Urinary bladder (tissue), 4 donors: Measurements from ENCODE around the gene ERBB3. TPM values are rescaled to one million over a fixed set of nuclear protein-coding genes. Genes with fewer than 3 reads are reported as not detected.

ENCODE experiments used
- DNase-seq: peaks from one replicate; pipeline ENCODE4 v3.0.0-alpha.2; 2015; ENCODE audit errors: extremely low spot score
- H3K27ac ChIP-seq: one replicate; pipeline ENCODE4 v1.5.1; 2013; ENCODE audit warnings: low read depth, mild to moderate bottlenecking, moderate library complexity
- H3K36me3 ChIP-seq: one replicate; pipeline ENCODE4 v1.6.1; 2013; ENCODE audit warnings: mild to moderate bottlenecking, moderate library complexity; ENCODE audit not compliant: insufficient read depth
- H3K4me1 ChIP-seq: one replicate; pipeline ENCODE4 v1.6.1; 2013; ENCODE audit warnings: mild to moderate bottlenecking, moderate library complexity; ENCODE audit not compliant: insufficient read depth
- H3K4me3 ChIP-seq: one replicate; pipeline ENCODE4 v1.5.1; 2013; ENCODE audit warnings: low read depth, low read length
- WGBS: extraction: QIAGEN DNeasy Blood & Tissue Kit; methylation state at CpG from one replicate; pipeline ENCODE4 v1.1.7; 2013; 5-methylcytosine and 5-hydroxymethylcytosine counted together
- polyA plus RNA-seq: library from polyadenylated mRNA; stranded (reverse); fragments of 200-250 nt; gene quantifications from one replicate; pipeline ENCODE4 v1.2.3, GENCODE V29; 2013
- total RNA-seq: library from RNA; depleted of rRNA; stranded (reverse); fragments of >200 nt; gene quantifications from one replicate; pipeline ENCODE4 v1.2.3, GENCODE V29; 2014
- donor health status: healthy with polysubstance abuse.
- donor health status: healthy.

Gene ERBB3
- total and polyA plus RNA-seq, 2 donors, result 11.4 to 34.4 TPM

DNA sequence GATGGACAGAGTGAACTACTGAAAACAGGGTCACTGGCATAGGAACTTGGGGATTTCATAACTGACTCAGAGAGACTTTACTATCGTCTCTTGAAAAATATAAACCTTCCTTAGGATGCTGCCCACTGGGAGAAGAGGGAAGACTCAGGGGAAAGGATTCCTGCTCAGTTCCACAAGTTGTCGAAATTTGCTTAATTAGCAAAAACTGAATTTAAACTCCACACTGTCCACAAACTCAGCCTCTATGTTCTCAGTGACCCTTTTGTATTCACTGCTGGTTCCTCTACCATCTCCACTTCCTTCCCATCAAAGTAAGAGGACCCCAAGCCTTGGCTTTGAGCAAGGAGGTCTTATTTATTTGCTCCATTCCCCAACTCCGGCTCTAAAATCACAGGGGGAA lies 65.3 kb downstream of the ERBB3 start:
- Histone ChIP-seq H3K4me1 (peaks cover 3% of the 10 kb centered on the region), H3K36me3 (no peaks in the 10 kb centered on the region), H3K4me3 (no peak overlapping the region), H3K27ac (no peak overlapping the region)
- 84% methylated on average over 3 of the region's 3 CpGs for WGBS
- no peak for DNase-seq

DNA sequence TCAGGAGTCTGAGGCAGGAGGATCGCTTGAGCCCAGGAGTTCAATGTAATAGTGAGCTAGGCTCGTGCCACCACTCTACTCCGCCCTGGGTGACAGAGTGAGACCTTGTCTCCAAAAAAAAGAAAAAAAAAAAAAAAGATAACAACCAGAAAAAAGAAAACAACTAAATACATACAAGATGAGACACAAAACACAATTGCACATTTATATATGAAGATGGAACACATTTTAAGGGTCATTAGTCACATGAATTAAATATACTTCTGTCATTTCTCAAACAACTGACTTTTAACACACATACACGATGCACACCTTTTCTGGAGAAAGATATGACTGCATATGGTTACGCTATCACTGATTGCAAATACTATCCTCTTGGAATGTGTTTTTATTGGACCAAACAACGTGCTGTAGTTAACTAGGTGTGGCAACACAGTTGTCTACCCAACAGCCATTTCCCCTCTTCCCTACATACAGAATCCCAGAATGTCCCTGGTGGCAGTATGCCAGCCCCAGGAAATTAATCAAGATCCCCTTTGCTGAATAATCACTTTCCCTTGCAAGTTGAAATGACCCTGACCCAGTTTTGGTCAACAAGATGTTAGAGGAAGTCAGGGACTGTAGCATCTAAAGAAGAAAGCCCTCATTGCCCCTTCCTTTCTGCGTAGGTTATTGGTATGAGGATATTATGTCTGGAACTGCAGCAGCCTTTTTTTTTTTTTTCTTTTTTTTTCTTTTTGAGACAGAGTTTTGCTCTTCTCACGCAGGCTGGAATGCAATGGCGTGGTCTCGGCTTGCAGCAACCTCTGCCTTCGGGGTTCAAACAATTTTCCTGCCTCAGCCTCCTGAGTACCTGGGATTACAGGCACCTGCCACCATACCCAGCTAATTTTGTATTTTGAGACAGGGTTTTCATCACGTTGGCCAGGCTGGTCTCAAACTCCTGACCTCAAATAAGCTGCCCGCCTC lies 66.8 kb downstream of the ERBB3 start:
- H3K27ac ChIP-seq, result no peak overlapping the region
- no peaks in the 10 kb centered on the region for H3K36me3 ChIP-seq
- peaks cover 3% of the 10 kb centered on the region for H3K4me1 ChIP-seq
- no peak overlapping the region for H3K4me3 ChIP-seq
- no peak for DNase-seq
- WGBS, result 51% methylated on average over 13 of the region's 13 CpGs

DNA sequence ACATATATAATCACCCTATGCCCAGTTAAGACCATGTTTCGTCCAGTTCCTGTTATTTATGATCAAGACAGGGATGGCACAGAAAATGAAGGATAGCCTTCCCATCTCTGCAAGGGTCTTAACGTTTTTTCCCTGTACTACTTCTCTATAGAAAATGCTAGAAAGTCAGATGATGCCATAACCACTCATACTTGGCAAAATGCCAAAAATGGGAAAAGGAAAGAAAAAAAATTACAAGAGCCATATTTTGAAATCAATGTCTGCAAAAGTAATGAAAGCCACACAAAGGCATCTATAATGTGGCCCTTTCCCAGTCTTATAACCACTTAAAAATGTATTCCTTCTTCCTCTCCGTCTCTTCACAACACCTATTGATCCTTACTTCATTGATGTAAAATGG lies 70.6 kb downstream of the ERBB3 start:
- no peaks in the 10 kb centered on the region for H3K36me3 ChIP-seq
- WGBS, result 67% methylated on average over 3 of the region's 3 CpGs
- no peak overlapping the region for H3K27ac ChIP-seq
- H3K4me1 ChIP-seq, result peaks cover 4% of the 10 kb centered on the region
- DNase-seq, result no peak
- no peak overlapping the region for H3K4me3 ChIP-seq

DNA sequence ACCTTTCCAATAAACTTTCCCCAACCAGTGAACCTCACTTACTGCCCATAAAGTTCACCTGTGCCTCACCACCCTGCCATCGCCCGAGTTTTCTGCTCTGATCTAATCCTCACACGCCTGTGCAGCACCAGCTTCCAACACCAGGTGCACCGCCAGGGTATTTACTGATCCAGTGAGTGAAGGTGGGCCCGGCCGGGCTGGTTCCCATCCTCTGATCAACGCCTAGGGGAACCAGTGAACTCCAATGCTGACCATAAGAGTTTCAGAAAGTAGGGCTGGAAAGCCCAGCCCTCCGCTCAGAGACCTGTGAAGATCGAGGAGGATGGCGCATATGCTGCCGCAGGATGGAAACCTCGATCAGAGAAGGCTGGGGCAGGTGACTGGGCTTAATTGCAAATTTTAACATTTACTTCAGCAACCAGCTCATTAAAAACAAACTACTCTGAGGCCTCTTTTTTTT lies 71.7 kb downstream of the ERBB3 start:
- Histone ChIP-seq H3K27ac (peak overlapping the region; percentile 85), H3K36me3 (no peaks in the 10 kb centered on the region), H3K4me1 (peaks cover 3% of the 10 kb centered on the region), H3K4me3 (peak overlapping the region; percentile 52)
- DNase-seq, result no peak
- 9% methylated on average over 12 of the region's 12 CpGs for WGBS

DNA sequence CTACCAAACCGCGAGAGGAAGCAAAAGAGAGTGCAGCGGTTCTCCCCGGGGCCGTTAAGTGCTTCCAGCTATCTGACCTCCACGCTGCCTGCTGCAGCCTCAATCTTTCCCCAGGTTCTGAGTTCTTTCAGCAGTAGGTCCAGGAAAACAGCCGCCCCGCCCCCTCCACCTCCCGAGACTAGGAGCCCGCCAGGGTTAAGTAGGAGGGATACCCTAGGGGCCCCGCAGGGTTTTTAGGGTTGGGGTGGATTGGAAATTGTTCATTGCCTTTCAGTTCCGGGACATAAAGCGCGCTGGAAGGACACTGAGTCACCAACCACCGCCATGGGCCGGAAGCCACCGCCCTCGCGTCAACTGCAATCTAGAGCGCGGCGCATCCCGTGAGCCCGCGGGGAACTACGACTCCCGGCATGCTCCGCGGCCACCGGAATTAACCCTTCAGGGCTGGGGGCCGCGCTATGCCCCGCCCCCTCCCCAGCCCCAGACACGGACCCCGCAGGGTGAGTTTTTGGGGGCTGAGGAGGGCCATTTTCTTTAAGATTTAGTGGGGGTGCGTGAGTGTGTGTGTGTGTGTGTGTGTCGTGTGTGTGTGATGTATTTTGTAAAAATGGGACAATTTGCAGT lies 72.3 kb downstream of the ERBB3 start, which contains the start of gene MYL6B:
TSS of gene MYL6B (plus strand) at position 456 of the 624 bp plus-strand sequence. CDS start 1,332 bp downstream, outside the sequence.
- WGBS, result under 1% methylated on average over 37 of the region's 37 CpGs
- H3K4me3 ChIP-seq, result peak within 1 kb of the TSS; percentile 52
- peak; percentile 87 for DNase-seq
- H3K27ac ChIP-seq, result peak within 1 kb of the TSS; percentile 85
- H3K36me3 ChIP-seq, result no peaks in the 10 kb centered on the region
- H3K4me1 ChIP-seq, result peaks cover 1% of the 10 kb centered on the region

Other genes starting within 250 kb of the ERBB3 start
- 4.3 TPM for gene MMP19, start 237.2 kb upstream of the ERBB3 start, total RNA-seq
- gene MMP19, start 237.2 kb upstream of the ERBB3 start, polyA plus RNA-seq, result 21.8 TPM
- 20.1 TPM for gene PYM1, start 152.3 kb upstream of the ERBB3 start, total RNA-seq
- 31.1 TPM for gene PYM1, start 152.3 kb upstream of the ERBB3 start, polyA plus RNA-seq
- gene DGKA, start 149.0 kb upstream of the ERBB3 start, total RNA-seq, result 33.6 TPM
- 31.7 TPM for gene DGKA, start 149.0 kb upstream of the ERBB3 start, polyA plus RNA-seq
- 1.5 TPM for gene PMEL, start 114.1 kb upstream of the ERBB3 start, total RNA-seq
- gene PMEL, start 114.1 kb upstream of the ERBB3 start, polyA plus RNA-seq, result 0.89 TPM
- gene CDK2, start 113.3 kb upstream of the ERBB3 start, total RNA-seq, result 32.3 TPM
- gene CDK2, start 113.3 kb upstream of the ERBB3 start, polyA plus RNA-seq, result 33.6 TPM
- gene RAB5B, start 106.1 kb upstream of the ERBB3 start, total RNA-seq, result 57.5 TPM
- gene RAB5B, start 106.1 kb upstream of the ERBB3 start, polyA plus RNA-seq, result 114 TPM
- gene SUOX, start 82.9 kb upstream of the ERBB3 start, total RNA-seq, result 14.4 TPM
- 31.3 TPM for gene SUOX, start 82.9 kb upstream of the ERBB3 start, polyA plus RNA-seq
- 4.8 TPM for gene IKZF4, start 59.1 kb upstream of the ERBB3 start, total RNA-seq
- gene IKZF4, start 59.1 kb upstream of the ERBB3 start, polyA plus RNA-seq, result 8.0 TPM
- gene RPS26, start 38.2 kb upstream of the ERBB3 start, total RNA-seq, result 96.2 TPM
- gene RPS26, start 38.2 kb upstream of the ERBB3 start, polyA plus RNA-seq, result 774 TPM
- gene PA2G4, start 24.4 kb downstream of the ERBB3 start, total RNA-seq, result 64.6 TPM
- 121 TPM for gene PA2G4, start 24.4 kb downstream of the ERBB3 start, polyA plus RNA-seq
- gene RPL41, start 36.5 kb downstream of the ERBB3 start, total RNA-seq, result 2,071 TPM
- gene RPL41, start 36.5 kb downstream of the ERBB3 start, polyA plus RNA-seq, result 5,547 TPM
- 4.6 TPM for gene ZC3H10, start 38.1 kb downstream of the ERBB3 start, total RNA-seq
- gene ZC3H10, start 38.1 kb downstream of the ERBB3 start, polyA plus RNA-seq, result 4.9 TPM
- gene ESYT1, start 48.1 kb downstream of the ERBB3 start, total RNA-seq, result 85.1 TPM
- gene ESYT1, start 48.1 kb downstream of the ERBB3 start, polyA plus RNA-seq, result 116 TPM
- gene MYL6B, start 72.4 kb downstream of the ERBB3 start, total RNA-seq, result 65.3 TPM
- 32.4 TPM for gene MYL6B, start 72.4 kb downstream of the ERBB3 start, polyA plus RNA-seq
- gene MYL6, start 78.2 kb downstream of the ERBB3 start, total RNA-seq, result 2,133 TPM
- 7,162 TPM for gene MYL6, start 78.2 kb downstream of the ERBB3 start, polyA plus RNA-seq
- gene SMARCC2, start 109.3 kb downstream of the ERBB3 start, total RNA-seq, result 51.1 TPM
- 68.8 TPM for gene SMARCC2, start 109.3 kb downstream of the ERBB3 start, polyA plus RNA-seq
- gene RNF41, start 141.8 kb downstream of the ERBB3 start, total RNA-seq, result 42.9 TPM
- gene RNF41, start 141.8 kb downstream of the ERBB3 start, polyA plus RNA-seq, result 37.8 TPM
- 15.7 TPM for gene NABP2, start 144.2 kb downstream of the ERBB3 start, total RNA-seq
- gene NABP2, start 144.2 kb downstream of the ERBB3 start, polyA plus RNA-seq, result 31.0 TPM
- gene SLC39A5, start 149.9 kb downstream of the ERBB3 start, total RNA-seq, result not detected
- 0.30 TPM for gene SLC39A5, start 149.9 kb downstream of the ERBB3 start, polyA plus RNA-seq
- gene ANKRD52, start 178.2 kb downstream of the ERBB3 start, total RNA-seq, result 10.2 TPM
- 14.4 TPM for gene ANKRD52, start 178.2 kb downstream of the ERBB3 start, polyA plus RNA-seq
- gene COQ10A, start 186.8 kb downstream of the ERBB3 start, total RNA-seq, result 6.9 TPM
- 13.8 TPM for gene COQ10A, start 186.8 kb downstream of the ERBB3 start, polyA plus RNA-seq
- gene CS, start 220.2 kb downstream of the ERBB3 start, total RNA-seq, result 64.3 TPM
- gene CS, start 220.2 kb downstream of the ERBB3 start, polyA plus RNA-seq, result 101 TPM
- 53.8 TPM for gene CNPY2, start 235.8 kb downstream of the ERBB3 start, total RNA-seq
- gene CNPY2, start 235.8 kb downstream of the ERBB3 start, polyA plus RNA-seq, result 75.6 TPM